Measurements from ENCODE around the gene CNTFR. TPM values are rescaled to one million over a fixed set of nuclear protein-coding genes. Genes with fewer than 3 reads are reported as not detected.

CNTFR gene
- total and polyA plus RNA-seq, 2 experiments from 2014 or later: 4.7 to 7.5 TPM

- H3K27me3 ChIP-seq: no peaks in the 10 kb centered on the region
- no peak overlapping the region for H3K4me2 ChIP-seq
- no peak overlapping the region for H2AFZ ChIP-seq
- no peaks in the 10 kb centered on the region for H3K36me3 ChIP-seq (replicated peaks; ENCODE audit: insufficient read depth, low read depth)
- no peak for TF ChIP-seq EZH2phosphoT487 (IDR thresholded peaks at IDR 0.05; ENCODE audit: low read depth, severe bottlenecking, unreplicated experiment)
- no peak for TF ChIP-seq EZH2 (IDR thresholded peaks at IDR 0.05; ENCODE audit: borderline replicate concordance)
- TF ChIP-seq CTCF (IDR thresholded peaks at IDR 0.05; ENCODE audit: poor library complexity): no peak
- no peaks in the 10 kb centered on the region for H3K9me2 ChIP-seq (replicated peaks; ENCODE audit: insufficient read depth)
- no peaks in the 10 kb centered on the region for H3K9me3 ChIP-seq (ENCODE audit: low read depth)
- no peak overlapping the region for H3K4me3 ChIP-seq
- no peaks in the 10 kb centered on the region for H3K79me2 ChIP-seq
- H3K27ac ChIP-seq: no peak overlapping the region
- DNase-seq (ENCODE audit: low spot score): no peak
- H3K4me1 ChIP-seq (ENCODE audit: insufficient read depth): no peaks in the 10 kb centered on the region
- no peaks in the 10 kb centered on the region for H4K20me1 ChIP-seq (ENCODE audit: insufficient read depth, poor library complexity, severe bottlenecking)
- WGBS (ENCODE audit: low lambda C conversion rate, missing lambda C conversion rate): 91% methylated on average over 7 of the region's 7 CpGs
Observed at GRCh38 chr9:34506623-34507022, 82.9 kb downstream of the CNTFR start.

- H3K27me3 ChIP-seq: no peaks in the 10 kb centered on the region
- no peaks in the 10 kb centered on the region for H3K9me2 ChIP-seq (replicated peaks; ENCODE audit: insufficient read depth)
- WGBS (ENCODE audit: low lambda C conversion rate, missing lambda C conversion rate): 90% methylated on average over 5 of the region's 5 CpGs
- no peak overlapping the region for H3K4me3 ChIP-seq
- H2AFZ ChIP-seq: no peak overlapping the region
- no peaks in the 10 kb centered on the region for H3K36me3 ChIP-seq (replicated peaks; ENCODE audit: insufficient read depth, low read depth)
- H3K4me2 ChIP-seq: no peak overlapping the region
- no peaks in the 10 kb centered on the region for H3K4me1 ChIP-seq (ENCODE audit: insufficient read depth)
- H3K79me2 ChIP-seq: no peaks in the 10 kb centered on the region
- TF ChIP-seq EZH2 (IDR thresholded peaks at IDR 0.05; ENCODE audit: borderline replicate concordance): no peak
- no peak for TF ChIP-seq EZH2phosphoT487 (IDR thresholded peaks at IDR 0.05; ENCODE audit: low read depth, severe bottlenecking, unreplicated experiment)
- TF ChIP-seq CTCF (IDR thresholded peaks at IDR 0.05; ENCODE audit: poor library complexity): no peak
- DNase-seq (ENCODE audit: low spot score): no peak
- no peaks in the 10 kb centered on the region for H3K9me3 ChIP-seq (ENCODE audit: low read depth)
- no peak overlapping the region for H3K27ac ChIP-seq
- H4K20me1 ChIP-seq (ENCODE audit: insufficient read depth, poor library complexity, severe bottlenecking): no peaks in the 10 kb centered on the region
Observed at GRCh38 chr9:34505370-34506120, 84.0 kb downstream of the CNTFR start.

GRCh38 chr9:34503406-34503805 lies 86.1 kb downstream of the CNTFR start:
- H2AFZ ChIP-seq: no peak overlapping the region
- H3K79me2 ChIP-seq: no peaks in the 10 kb centered on the region
- no peak for DNase-seq (ENCODE audit: low spot score)
- H3K9me3 ChIP-seq (ENCODE audit: low read depth): no peaks in the 10 kb centered on the region
- no peak overlapping the region for H3K4me3 ChIP-seq
- no peak overlapping the region for H3K27ac ChIP-seq
- no peaks in the 10 kb centered on the region for H3K36me3 ChIP-seq (replicated peaks; ENCODE audit: insufficient read depth, low read depth)
- H3K4me2 ChIP-seq: no peak overlapping the region
- no peaks in the 10 kb centered on the region for H3K9me2 ChIP-seq (replicated peaks; ENCODE audit: insufficient read depth)
- no peak for TF ChIP-seq EZH2phosphoT487 (IDR thresholded peaks at IDR 0.05; ENCODE audit: low read depth, severe bottlenecking, unreplicated experiment)
- no peak for TF ChIP-seq CTCF (IDR thresholded peaks at IDR 0.05; ENCODE audit: poor library complexity)
- TF ChIP-seq EZH2 (IDR thresholded peaks at IDR 0.05; ENCODE audit: borderline replicate concordance): no peak
- no peaks in the 10 kb centered on the region for H3K4me1 ChIP-seq (ENCODE audit: insufficient read depth)
- no peaks in the 10 kb centered on the region for H4K20me1 ChIP-seq (ENCODE audit: insufficient read depth, poor library complexity, severe bottlenecking)
- peaks cover 13% of the 10 kb centered on the region for H3K27me3 ChIP-seq
